Neural cell (in vitro differentiated cells): Measurements from ENCODE around the gene SUPT4H1. TPM values are rescaled to one million over a fixed set of nuclear protein-coding genes. Genes with fewer than 3 reads are reported as not detected.

Experiments
- H2AFZ ChIP-seq: fragments of 200-600, 300-800 bp; sonication (generic), shearing (Covaris generic); 2 replicates; pipeline ENCODE4 v1.6.0; 2014; ENCODE audit warnings: low read depth, mild to moderate bottlenecking, antibody characterized with exemption, low read length, moderate library complexity
- H3F3A ChIP-seq: fragments of 200-600 bp; shearing (Covaris generic); 2 replicates; pipeline ENCODE4 v1.6.1; 2016; ENCODE audit warnings: mild to moderate bottlenecking, moderate library complexity, mixed read lengths, antibody characterized with exemption, low read length; ENCODE audit not compliant: insufficient read depth, poor library complexity, severe bottlenecking
- H3K27ac ChIP-seq: fragments of 200-600, 300-800 bp; sonication (generic), shearing (Covaris generic); 2 replicates; pipeline ENCODE4 v1.5.1; 2014; ENCODE audit warnings: mild to moderate bottlenecking, low read length, moderate library complexity
- H3K27me3 ChIP-seq: fragments of 300-800, 200-600 bp; sonication (generic), shearing (Covaris generic); 2 replicates; pipeline ENCODE4 v1.6.0; 2014; ENCODE audit warnings: mild to moderate bottlenecking, low read depth, low read length, moderate library complexity; ENCODE audit not compliant: insufficient read depth
- H3K36me3 ChIP-seq: fragments of 300-800, 200-600 bp; sonication (generic), shearing (Covaris generic); 2 replicates; pipeline ENCODE4 v1.5.1; 2014; ENCODE audit warnings: mild to moderate bottlenecking, antibody characterized with exemption, low read length, moderate library complexity; ENCODE audit not compliant: insufficient read depth
- H3K4me2 ChIP-seq: fragments of 300-800, 200-600 bp; sonication (generic), shearing (Covaris generic); 2 replicates; pipeline ENCODE4 v1.6.0; 2014; ENCODE audit warnings: mild to moderate bottlenecking, low read length
- H3K4me3 ChIP-seq: fragments of 300-800, 200-600 bp; sonication (generic), shearing (Covaris generic); 2 replicates; pipeline ENCODE4 v1.5.1; 2014; ENCODE audit warnings: mild to moderate bottlenecking, low read length, moderate library complexity
- H3K79me2 ChIP-seq: fragments of 200-600 bp; shearing (Covaris generic); replicated peaks from 2 replicates; pipeline ENCODE4 v1.6.0; 2014; ENCODE audit warnings: mild to moderate bottlenecking, low read length, moderate library complexity; ENCODE audit not compliant: insufficient read depth
- H3K9ac ChIP-seq: fragments of 300-800, 200-600 bp; sonication (generic), shearing (Covaris generic); 2 replicates; pipeline ENCODE4 v1.6.1; 2016; ENCODE audit warnings: mild to moderate bottlenecking, low read length, mixed read lengths
- H3K9me2 ChIP-seq: fragments of 200-600 bp; shearing (Covaris generic); 2 replicates; pipeline ENCODE4 v1.6.1; 2016; ENCODE audit warnings: mild to moderate bottlenecking, low read length, mixed read lengths; ENCODE audit not compliant: insufficient read depth
- H3K9me3 ChIP-seq: fragments of 200-600, 300-800 bp; sonication (generic), shearing (Covaris generic); 2 replicates; pipeline ENCODE4 v1.6.1; 2016; ENCODE audit warnings: mild to moderate bottlenecking, mixed run types, low read length, moderate library complexity, mixed read lengths
- H4K20me1 ChIP-seq: fragments of 200-600 bp; shearing (Covaris generic); 2 replicates; pipeline ENCODE4 v1.6.1; 2016; ENCODE audit warnings: mild to moderate bottlenecking, mixed run types; ENCODE audit not compliant: insufficient read depth
- CTCF ChIP-seq: fragments of 450-650 bp; IDR thresholded peaks from 2 replicates; pipeline ENCODE4 v1.5.1; 2014; ENCODE audit warnings: antibody characterized with exemption, mild to moderate bottlenecking, moderate library complexity; ENCODE audit not compliant: poor library complexity, severe bottlenecking
- EP300 ChIP-seq: fragments of 450-650 bp; conservative IDR thresholded peaks from 2 replicates; pipeline ENCODE4 v1.6.1; 2014; ENCODE audit warnings: antibody characterized with exemption, mild to moderate bottlenecking, moderate library complexity; ENCODE audit not compliant: poor library complexity, severe bottlenecking
- EZH2 ChIP-seq: fragments of 200-600, 300-800 bp; shearing (Covaris generic), sonication (generic); IDR thresholded peaks from 2 replicates; pipeline ENCODE4 v1.6.1; 2014; ENCODE audit warnings: antibody characterized with exemption, low read length, borderline replicate concordance, mild to moderate bottlenecking; ENCODE audit not compliant: insufficient read depth, poor library complexity, severe bottlenecking
- MXI1 ChIP-seq: fragments of 450-650 bp; conservative IDR thresholded peaks from 2 replicates; pipeline ENCODE4 v1.6.1; 2014; ENCODE audit warnings: antibody characterized with exemption, mild to moderate bottlenecking; ENCODE audit not compliant: poor library complexity, severe bottlenecking
- POLR2AphosphoS5 ChIP-seq: IDR thresholded peaks from 2 replicates; pipeline ENCODE4 v1.6.1; 2012
- RAD21 ChIP-seq: fragments of 450-650 bp; conservative IDR thresholded peaks from 2 replicates; pipeline ENCODE4 v1.6.1; 2014; ENCODE audit warnings: antibody characterized with exemption, mild to moderate bottlenecking, moderate library complexity
- SMC3 ChIP-seq: fragments of 450-650 bp; conservative IDR thresholded peaks from 2 replicates; pipeline ENCODE4 v1.6.1; 2014; ENCODE audit warnings: antibody characterized with exemption, mild to moderate bottlenecking, moderate library complexity; ENCODE audit not compliant: poor library complexity
- TAF1 ChIP-seq: IDR thresholded peaks from 2 replicates; pipeline ENCODE4 v1.6.1; 2012; ENCODE audit warnings: low read depth
- polyA plus RNA-seq: library from polyadenylated mRNA; depleted of rRNA; stranded (reverse); fragments of >200 nt; gene quantifications from 2 replicates; pipeline ENCODE4 v1.2.3, GENCODE V29; 2014
- TF ChIP-seq, protein P1 (sequence below): IDR thresholded peaks from 2 replicates; pipeline ENCODE4 v1.6.1; 2012; ENCODE audit warnings: borderline replicate concordance

SUPT4H1 gene
- polyA plus RNA-seq, 1 donor from 2014 or later = 109 TPM

DNA sequence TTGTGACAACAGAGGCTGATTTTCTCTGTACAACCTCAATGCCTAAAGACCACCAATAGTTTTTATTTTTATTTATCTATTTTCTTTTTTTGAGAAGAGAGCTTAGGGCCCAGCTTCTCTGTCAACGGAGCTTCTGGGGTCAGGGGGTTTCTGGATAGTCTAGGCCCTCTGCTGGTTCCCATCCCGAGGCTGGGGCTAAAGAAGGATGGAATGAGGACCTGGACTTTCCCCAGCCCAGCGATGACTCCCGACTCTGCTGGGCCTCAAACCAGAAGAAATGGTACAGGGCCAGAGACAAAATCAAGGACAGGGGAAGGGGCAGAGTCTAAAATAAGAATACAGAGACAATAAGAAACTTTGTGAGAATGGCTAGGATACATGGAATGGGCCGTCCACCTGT, 17.7 kb downstream of the SUPT4H1 start:
- Histone ChIP-seq H3K9me2 (no peaks in the 10 kb centered on the region), H3K27ac (no peak overlapping the region), H3K9me3 (no peaks in the 10 kb centered on the region), H4K20me1 (no peaks in the 10 kb centered on the region), H3F3A (no peaks in the 10 kb centered on the region), H3K36me3 (no peaks in the 10 kb centered on the region), H3K27me3 (no peaks in the 10 kb centered on the region), H3K4me3 (no peak overlapping the region), H3K79me2 (no peaks in the 10 kb centered on the region), H3K4me2 (no peak overlapping the region), H2AFZ (no peak overlapping the region), H3K9ac (no peak overlapping the region)
- no peak for TF ChIP-seq EZH2
- no peak for TF ChIP-seq TAF1
- TF ChIP-seq EP300 = no peak
- no peak for TF ChIP-seq SMC3
- no peak for TF ChIP-seq MXI1
- TF ChIP-seq, protein P1, sequence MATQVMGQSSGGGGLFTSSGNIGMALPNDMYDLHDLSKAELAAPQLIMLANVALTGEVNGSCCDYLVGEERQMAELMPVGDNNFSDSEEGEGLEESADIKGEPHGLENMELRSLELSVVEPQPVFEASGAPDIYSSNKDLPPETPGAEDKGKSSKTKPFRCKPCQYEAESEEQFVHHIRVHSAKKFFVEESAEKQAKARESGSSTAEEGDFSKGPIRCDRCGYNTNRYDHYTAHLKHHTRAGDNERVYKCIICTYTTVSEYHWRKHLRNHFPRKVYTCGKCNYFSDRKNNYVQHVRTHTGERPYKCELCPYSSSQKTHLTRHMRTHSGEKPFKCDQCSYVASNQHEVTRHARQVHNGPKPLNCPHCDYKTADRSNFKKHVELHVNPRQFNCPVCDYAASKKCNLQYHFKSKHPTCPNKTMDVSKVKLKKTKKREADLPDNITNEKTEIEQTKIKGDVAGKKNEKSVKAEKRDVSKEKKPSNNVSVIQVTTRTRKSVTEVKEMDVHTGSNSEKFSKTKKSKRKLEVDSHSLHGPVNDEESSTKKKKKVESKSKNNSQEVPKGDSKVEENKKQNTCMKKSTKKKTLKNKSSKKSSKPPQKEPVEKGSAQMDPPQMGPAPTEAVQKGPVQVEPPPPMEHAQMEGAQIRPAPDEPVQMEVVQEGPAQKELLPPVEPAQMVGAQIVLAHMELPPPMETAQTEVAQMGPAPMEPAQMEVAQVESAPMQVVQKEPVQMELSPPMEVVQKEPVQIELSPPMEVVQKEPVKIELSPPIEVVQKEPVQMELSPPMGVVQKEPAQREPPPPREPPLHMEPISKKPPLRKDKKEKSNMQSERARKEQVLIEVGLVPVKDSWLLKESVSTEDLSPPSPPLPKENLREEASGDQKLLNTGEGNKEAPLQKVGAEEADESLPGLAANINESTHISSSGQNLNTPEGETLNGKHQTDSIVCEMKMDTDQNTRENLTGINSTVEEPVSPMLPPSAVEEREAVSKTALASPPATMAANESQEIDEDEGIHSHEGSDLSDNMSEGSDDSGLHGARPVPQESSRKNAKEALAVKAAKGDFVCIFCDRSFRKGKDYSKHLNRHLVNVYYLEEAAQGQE = no peak
- no peak for TF ChIP-seq POLR2AphosphoS5
- no peak for TF ChIP-seq CTCF
- TF ChIP-seq RAD21 = no peak

- Histone ChIP-seq H3K27me3 (no peaks in the 10 kb centered on the region), H3F3A (no peaks in the 10 kb centered on the region), H3K9ac (no peak overlapping the region), H3K4me3 (no peak overlapping the region), H2AFZ (no peak overlapping the region), H3K4me2 (no peak overlapping the region), H3K9me3 (no peaks in the 10 kb centered on the region), H3K9me2 (no peaks in the 10 kb centered on the region), H3K79me2 (no peaks in the 10 kb centered on the region), H3K36me3 (no peaks in the 10 kb centered on the region), H3K27ac (no peak overlapping the region), H4K20me1 (no peaks in the 10 kb centered on the region)
- TF ChIP-seq MXI1 (no peak), SMC3 (no peak), EZH2 (no peak), POLR2AphosphoS5 (no peak), EP300 (no peak), CTCF (no peak), RAD21 (no peak), TAF1 (no peak)
- TF ChIP-seq, protein P1 = no peak
Observed at GRCh38 chr17:58333736-58334207, 18.2 kb downstream of the SUPT4H1 start.
